Dermis blood vessel endothelial cell (primary cell): ENCODE results near the gene ASMTL. TPM values are rescaled to one million over a fixed set of nuclear protein-coding genes. Genes with fewer than 3 reads are reported as not detected.
"Not testable (repeated sequence)": the region's sequence is repeated elsewhere in the genome, so short reads cannot be mapped to it uniquely, and the experiment has no call there.

Source experiments
- DNase-seq: peaks from one replicate; pipeline ENCODE4 v3.0.0; 2010
- total RNA-seq: library from RNA; depleted of rRNA; stranded (reverse); fragments of >200 nt; gene quantifications from 2 replicates; pipeline ENCODE4 v1.2.3, GENCODE V29; 2014

The ASMTL gene
- total RNA-seq, 1 donor from 2014 or later, result 9.7 TPM

DNA sequence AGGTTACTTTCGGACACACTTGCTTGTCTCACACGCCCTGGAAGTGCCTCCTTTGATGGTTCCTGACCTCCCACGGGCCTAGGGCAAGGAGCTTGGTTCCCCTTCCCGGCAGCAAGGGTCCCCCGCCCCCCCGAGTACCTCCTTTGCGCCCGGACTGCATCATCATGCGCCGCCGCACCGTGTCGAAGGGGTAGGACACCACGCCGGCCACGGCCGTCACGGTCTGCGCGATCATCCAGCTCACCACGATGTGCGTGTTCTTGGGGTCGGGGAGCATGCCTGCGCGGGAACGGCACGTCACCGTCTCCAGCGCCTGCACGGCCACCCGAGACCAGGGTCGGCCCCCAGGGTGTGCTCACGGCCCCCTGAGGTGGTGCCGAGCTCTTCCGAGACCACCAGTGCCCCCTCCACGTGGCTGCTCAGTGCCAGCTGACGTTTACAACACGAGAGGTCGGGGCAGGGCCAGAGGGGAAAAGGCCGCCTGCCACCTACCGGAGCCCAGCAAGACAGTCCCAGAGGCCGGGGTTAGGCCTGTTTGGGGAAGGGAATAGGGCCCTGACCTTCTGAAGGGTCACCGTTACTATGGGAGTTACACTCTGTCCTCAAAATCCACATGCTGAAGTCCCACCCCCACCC is 65.5 kb downstream of the ASMTL start:
- no peak for DNase-seq

DNA sequence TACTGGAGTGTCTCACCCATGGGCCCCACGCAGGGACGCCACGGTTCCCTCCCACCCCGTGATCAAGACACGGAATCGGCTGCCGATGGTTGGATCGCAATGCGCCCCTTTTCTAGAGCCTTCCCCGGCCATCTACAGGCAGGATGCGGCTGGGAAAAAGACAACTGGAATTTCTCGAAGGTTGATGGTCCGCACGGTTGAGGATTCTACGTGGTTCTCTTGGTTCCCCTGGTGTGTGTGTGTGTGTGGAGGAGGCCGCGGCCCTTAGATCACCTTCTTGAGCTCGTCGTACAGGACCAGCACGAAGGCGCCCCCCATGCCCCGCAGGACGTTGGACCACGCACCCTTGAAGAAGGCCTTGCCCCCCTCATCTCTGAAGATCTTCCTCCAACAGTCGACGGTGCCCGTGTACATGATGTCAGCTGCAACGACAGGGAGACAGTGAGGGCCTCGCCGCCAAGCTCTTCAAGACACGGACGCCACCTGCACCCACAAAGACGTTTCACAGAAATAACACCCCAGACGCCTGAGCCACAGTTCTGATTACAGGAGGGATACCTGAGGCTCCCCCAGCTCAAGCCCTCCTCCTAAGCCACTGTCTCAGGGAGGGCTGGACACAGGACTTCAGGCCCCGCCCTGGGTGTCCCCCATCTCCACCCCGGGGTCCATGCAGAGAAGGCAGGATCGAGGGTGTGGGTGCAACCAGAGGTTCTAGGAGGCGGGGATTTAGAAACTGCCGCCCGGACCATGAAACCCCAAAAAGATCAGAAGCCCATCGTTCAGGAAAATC is 66.2 kb downstream of the ASMTL start:
- DNase-seq, result no peak

DNA sequence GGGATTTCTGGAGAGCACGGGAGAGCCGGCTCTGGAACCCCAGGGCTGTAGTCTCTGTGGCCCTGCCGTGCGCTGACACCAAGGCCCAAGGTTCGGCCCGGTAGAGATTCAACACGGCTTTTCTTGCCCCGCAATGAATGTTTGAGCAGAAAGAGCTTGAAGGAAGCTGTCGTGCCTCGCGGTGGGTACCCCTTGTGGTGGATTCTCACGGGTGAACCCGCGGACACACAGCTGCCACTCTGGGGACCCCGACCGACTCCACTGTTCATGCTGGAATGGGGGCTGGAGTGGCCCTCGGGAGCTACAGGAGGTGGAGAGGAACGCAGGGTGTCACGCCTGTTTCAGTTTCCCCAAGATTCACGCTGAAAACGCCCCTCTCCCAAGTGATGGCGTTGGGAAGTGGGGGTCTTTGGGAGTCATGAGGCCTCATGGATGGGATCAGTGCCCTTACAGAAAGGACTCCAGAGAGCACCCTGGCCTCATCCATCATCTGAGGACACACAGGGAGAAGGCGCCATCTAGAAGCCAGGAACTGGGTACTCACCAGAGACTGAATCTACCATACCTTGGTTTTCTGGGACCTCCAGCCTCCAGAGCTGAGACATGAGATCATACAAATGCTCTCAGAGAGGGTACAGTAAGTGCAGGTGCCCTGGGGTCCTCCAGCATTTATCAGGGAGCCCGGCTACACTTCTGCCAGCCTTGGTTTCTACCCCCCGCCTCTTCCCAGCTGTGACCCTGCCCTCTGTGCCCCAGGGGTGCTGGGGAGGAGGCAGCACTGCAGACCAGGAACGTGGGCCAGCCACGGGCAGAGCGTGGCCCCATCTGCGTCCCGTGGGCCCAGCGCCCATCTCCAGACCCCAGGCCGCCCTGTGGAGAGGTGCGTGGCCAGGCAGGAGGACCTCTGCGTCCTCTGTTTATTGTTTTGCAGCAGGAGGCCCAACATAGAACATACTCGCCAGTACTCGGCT is 67.2 kb downstream of the ASMTL start:
- no peak for DNase-seq

DNA sequence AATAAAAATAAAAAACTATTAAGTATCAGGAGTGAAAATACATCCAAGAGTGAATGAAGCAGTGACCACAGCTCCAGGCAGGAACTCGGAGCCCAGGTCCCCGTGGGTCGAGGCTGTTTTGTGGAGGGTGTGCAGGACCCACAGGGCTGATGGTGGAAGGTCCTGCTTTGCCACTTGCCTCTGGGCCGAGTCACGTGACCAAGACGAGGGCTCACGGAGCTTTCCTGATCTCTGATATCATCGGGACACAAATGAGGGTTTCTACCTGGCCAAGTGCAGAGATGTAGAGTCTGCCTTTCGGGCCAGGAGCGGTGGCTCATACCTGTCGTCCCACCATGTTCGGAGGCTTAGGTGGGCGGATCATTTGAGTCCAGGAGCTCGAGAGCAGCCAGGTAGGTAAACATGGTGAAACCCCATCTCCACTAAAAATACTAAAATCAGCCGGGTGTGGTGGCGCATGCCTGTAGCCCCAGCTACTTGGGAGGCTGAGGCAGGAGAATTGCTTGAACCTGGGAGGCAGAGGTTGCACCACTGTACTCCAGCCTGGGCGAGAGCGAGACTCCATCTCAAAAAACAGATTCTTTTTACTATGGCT is 68.0 kb downstream of the ASMTL start:
- DNase-seq, result no peak

DNA sequence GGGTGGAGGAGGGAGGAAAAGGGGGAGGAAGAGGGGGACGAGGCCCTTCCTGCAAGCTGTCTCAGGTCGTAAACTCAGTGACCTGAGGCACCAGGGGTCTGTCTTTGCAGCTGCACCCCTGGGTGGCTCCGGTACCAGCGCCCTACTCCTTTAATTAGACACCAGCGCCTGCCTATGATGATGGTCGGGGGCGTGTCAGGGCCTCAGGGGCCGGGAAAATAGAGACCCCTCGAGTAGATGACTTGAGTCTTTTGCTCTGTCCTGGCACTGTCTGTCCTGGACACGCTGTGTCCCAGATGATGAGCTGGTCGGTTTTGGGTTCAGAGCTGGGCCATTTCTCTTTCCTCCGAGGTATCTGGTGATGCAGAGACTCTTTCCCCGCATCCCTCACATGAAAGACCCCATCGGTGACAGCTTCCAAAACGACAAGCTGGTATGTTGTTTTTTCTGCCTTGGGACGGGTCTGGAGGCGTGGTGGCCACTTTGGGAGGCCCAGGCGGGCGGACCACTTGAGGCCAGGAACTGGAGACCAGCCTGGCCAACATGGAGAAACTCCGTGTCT is 72.0 kb downstream of the ASMTL start:
- DNase-seq, result no peak

DNA sequence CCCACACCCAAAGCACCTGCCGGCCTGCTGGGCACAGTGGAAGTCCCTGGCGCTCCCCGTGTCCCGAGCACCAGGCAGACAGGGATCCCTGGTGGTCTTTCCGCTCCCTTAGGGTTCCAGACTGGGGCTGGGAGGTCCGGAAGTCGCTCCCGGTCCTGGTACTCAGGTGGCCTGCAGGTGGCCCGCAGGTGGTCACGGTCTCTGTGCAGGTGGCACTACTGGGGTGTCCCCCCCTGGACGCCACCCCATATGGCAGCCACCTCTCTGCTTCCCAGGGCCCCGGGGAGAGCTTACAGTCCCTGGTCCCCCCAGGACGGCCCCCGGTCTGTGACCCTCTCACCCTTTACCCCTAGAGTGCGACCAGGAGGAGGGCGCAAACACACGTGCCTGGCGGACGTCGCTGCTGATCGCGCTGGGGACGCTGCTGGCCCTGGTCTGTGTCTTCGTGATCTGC is 74.4 kb downstream of the ASMTL start:
- DNase-seq, result no peak

DNA sequence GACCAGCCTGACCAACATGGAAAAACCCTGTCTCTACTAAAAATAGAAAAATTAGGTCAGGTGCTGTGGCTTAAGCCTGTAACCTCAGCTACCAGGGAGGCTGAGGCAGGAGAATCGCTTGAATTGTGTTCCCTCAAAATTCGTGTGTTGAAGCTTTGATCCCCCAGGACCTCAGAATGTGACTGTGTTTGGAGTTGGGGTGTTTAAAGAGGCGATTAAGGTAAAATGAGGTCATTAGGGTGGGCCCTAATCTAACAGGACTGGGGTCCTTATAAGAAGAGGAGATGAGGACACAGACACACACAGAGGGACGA is 84.4 kb downstream of the ASMTL start:
- no peak for DNase-seq

DNA sequence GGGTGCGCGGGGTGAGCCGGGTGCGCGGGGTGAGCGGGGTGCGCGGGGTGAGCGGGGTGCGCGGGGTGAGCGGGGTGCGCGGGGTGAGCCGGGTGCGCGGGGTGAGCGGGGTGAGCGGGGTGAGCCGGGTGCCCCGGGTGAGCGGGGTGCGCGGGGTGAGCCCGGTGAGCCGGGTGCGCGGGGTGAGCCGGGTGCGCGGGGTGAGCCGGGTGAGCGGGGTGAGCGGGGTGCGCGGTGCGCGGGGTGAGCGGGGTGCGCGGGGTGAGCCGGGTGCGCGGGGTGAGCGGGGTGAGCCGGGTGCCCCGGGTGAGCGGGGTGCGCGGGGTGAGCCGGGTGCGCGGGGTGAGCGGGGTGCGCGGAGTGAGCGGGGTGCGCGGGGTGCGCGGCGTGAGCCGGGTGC is 86.3 kb downstream of the ASMTL start:
- not testable (repeated sequence) for DNase-seq

DNA sequence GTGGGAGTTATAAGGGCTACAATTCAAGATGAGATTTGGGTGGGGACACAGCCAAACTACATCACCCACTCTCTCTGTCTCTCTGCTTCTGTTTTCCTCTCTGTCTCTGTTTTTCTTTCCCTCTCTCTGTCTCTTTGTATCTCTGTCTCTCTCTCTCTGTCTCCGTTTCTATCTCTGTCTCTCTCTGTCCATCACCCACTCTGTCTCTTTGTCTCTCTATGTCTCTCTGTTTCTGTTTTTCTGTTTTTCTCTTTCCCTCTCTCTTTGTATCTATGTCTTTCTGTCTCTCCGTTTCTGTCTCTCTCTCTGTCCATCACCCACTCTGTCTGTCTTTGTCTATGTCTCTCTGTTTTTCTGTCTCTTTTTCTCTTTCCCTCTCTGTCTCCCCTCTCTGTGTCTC is 90.8 kb downstream of the ASMTL start:
- no peak for DNase-seq

DNA sequence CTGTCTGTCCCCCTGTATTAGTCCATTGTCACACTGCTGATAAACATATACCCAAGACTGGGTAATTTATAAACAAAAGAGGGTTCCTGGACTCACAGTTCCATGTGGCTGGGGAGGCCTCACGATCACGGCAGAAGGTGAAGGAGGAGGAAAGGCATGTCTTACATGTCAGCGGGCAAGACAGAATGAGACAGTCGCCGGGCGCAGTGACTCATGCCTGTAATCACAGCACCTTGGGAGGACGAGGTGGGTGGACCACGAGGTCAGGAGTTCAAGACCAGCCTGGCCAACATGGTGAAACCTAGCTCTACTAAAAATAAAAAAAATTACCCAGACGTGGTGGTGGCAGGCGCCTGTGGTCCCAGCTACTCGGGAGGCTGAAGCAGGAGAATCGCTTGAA is 91.4 kb downstream of the ASMTL start:
- no peak for DNase-seq

DNA sequence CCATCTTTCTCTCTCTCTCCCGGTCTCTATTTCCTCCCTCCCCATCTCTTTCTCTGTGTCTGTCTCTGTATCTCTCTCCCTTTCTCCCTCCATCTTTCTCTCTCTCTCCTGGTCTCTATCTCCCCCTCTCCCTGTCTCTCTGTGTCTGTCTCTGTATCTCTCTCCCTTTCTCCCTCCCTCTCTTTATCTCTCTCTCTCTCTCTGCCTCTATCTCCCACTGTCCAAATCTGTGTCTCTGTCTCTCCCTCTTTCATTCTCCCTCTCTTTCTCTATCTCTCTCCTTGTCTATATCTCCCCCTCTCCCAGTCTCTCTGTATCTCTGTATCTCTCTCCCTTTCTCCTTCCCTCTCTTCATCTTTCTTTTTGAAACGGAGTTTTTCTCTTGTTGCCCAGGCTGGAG is 92.5 kb downstream of the ASMTL start:
- no peak for DNase-seq

DNA sequence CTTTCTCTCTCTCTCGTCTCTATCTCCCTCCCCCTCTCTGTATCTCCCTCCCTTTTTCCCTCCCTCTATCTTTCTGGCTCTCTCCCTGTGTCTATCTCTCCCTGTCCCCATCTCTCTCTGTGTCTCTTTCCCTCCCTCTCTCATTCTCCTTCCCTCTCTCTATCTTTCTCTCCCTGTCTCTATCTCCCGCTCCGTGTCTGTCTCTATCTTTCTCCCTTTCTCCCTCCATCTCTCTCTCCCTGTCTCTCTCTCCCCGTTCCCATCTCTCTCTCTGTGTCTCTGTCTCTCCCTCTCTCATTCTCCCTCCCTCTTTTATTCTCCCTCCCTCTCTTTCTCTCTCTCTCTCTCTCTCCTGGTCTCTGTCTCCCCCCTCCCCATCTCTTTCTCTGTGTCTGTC is 93.2 kb downstream of the ASMTL start:
- DNase-seq, result no peak

DNA sequence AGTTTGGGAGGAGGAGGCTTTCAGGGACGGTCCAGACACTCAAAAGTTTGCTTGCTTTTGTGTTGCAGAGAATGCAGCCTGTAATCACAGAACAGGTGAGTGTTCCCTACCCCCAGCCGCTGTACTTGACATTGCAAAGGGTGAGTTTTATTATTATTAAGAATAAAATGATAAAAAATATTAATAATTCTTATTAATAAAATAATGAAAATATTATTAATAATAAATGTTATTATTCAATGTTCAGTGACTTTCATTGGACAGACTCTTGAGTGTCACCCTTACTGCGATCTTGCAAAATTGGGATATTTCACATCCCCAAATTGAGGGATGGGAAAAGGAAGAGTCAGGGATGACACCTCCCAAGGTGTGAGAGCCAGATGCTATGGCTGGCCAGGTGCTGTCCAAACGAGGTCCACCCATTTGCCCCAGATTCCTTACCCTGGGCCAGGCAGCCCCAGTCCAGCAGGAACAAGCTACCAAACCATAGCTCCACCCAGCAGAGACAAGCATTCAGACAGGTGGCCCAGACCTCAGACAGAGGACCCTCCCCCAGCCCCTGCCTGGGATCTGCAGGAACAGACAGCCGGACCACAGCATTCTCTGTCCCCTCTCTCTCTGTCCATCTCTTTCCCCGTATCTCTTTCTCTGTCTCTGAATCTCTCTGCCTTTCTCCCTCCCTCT is 93.8 kb downstream of the ASMTL start:
- DNase-seq, result no peak

DNA sequence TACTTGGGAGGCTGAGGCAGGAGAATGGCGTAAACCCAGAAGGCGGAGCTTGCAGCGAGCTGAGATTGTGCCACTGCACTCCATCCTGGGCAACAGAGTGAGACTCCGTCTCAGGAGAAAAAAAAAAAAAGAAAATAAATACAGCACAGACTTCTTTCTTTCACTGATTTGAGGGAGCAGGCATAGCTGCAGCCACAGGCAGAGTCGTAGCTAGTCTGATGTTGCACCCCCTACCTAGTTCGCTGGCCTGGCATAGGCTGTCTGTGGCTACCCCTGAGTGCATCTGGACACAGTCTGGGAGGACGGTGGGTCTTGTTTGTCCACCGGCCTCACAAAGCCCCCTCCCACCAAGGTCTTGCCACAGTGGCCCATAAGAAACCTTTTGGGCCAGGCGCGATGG is 94.7 kb downstream of the ASMTL start:
- DNase-seq, result no peak

DNA sequence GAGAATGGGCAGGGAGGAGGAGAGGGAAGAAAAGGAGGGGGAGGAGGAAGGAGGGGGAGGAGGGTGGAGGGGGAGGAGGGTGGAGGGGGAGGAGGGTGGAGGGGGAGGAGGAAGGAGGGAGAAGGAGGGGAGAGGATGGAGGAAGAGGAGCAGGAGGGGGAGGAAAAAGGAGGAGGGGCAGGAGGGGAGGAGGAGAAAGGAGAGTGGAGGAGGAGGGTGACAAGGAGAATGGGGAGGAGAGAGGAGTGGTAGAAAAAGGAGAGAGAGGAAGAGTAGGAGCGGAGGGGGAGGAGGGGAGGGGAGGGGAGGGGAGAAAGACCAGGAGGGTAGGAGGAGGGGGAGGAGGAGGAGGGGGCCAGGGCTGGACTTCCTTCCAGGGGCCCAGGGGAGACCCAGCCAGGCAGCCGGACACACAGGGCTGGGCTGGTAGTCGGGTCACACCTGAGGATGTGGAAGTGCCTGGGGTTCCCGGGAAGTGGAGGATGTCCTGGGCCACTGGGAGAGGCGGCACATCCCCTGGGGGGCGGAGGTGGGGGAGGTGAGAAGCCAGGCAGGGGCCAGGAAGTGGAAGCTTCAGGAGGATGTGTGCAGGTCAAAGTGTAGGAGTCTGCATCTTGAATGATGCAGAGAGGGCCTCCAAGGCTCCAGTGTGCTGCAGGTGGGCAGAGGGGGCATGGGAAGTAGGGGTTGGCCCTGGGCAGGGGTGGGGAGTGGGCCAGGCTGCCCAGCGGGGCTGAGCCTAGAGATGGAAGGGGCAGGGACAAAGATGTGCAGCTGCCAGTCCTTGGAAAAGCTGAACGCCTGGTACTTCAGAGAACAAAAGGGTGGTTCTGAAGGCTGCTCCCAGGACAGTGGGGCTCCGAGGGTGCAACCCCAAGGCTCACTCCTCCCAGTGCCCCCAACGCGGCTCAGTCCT is 97.3 kb downstream of the ASMTL start:
- peak; percentile 21 for DNase-seq

DNA sequence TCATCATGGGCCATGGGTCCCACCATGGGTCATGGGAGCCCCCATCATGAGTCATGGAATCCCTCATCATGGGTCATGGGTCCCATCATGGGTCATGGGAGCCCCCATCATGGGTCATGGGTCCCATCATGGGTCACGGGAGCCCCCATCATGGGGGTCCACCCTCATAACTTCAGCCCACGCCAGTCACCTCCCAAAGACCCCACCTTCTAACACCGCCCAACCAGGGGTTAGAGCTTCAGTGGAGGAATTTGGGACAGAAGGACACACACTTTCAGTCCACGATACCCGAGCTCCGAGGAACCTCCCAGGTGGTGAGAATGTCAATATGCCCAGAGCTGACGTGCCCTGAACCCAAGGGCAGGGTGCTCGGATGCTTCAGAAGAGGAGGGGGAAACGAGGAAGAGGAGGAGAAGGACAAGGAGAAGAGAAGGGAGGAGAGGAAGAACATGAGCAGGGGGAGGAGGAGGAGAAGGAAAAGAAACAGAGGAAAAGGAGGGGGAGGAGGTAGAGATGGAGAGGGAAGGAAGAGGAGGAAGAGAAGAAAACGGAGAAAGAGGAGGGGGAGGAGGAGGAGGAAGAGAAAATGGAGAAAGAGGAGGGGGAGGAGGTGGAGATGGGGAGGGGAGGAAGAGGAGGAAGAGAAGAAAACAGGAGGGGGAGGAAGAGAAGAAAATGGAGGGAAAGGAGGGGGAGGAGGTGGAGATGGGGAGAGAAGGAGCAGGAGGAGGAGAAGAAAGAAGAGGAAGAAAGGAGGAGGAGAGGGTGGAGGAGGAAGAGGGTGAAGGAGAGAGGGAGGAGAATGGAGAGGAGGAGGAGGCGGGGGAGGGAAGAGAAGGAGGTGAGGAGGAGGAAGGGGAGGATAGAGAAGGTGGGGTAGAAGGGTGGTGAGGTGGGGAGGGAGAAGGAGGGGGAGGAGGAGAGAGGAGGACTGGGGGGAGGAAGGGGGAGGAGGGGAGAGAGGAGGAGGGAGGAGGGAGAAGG is 98.4 kb downstream of the ASMTL start:
- no peak for DNase-seq
